Activated CD8-positive, alpha-beta memory T cell treated with anti-CD3 and anti-CD28 coated beads, Interleukin-2, amount 50 U/mL, for 48 hours (primary cell): ENCODE measurements around the gene ANP32B.

Experiments used
- DNase-seq: peaks from one replicate; pipeline ENCODE4 v3.0.0-alpha.2; 2020

Gene ANP32B

GRCh38 chr9:98034593-98035546 is 51.7 kb downstream of the ANP32B start:
- peak; percentile 98 for DNase-seq

GRCh38 chr9:98037357-98037756 is 54.2 kb downstream of the ANP32B start:
- DNase-seq: no peak

- no peak for DNase-seq
Observed at GRCh38 chr9:98038958-98039357, 55.8 kb downstream of the ANP32B start.

GRCh38 chr9:98039607-98040017 is 56.5 kb downstream of the ANP32B start:
- DNase-seq: no peak

GRCh38 chr9:98040212-98040611 is 57.1 kb downstream of the ANP32B start:
- DNase-seq: no peak

- no peak for DNase-seq
Observed at GRCh38 chr9:98043915-98044314, 60.8 kb downstream of the ANP32B start.

GRCh38 chr9:98045234-98046179 is 62.4 kb downstream of the ANP32B start:
- no peak for DNase-seq

GRCh38 chr9:98046180-98046543 is 63.0 kb downstream of the ANP32B start:
- no peak for DNase-seq

GRCh38 chr9:98047002-98047401 is 63.9 kb downstream of the ANP32B start:
- no peak for DNase-seq

- DNase-seq: no peak
Observed at GRCh38 chr9:98049288-98050072, 66.3 kb downstream of the ANP32B start.

- DNase-seq: no peak
Observed at GRCh38 chr9:98050351-98050750, 67.2 kb downstream of the ANP32B start.

GRCh38 chr9:98054376-98054951 is 71.3 kb downstream of the ANP32B start:
- no peak for DNase-seq

GRCh38 chr9:98056269-98057137 is 73.4 kb downstream of the ANP32B start, which contains the start of gene NANS:
TSS of gene NANS (plus strand) at chr9:98056732. CDS start at chr9:98056809, 77 bp downstream.
- peak; percentile 96 for DNase-seq

GRCh38 chr9:98057138-98057799 is 74.1 kb downstream of the ANP32B start:
- DNase-seq: no peak

GRCh38 chr9:98062161-98062560 is 79.0 kb downstream of the ANP32B start:
- DNase-seq: no peak

GRCh38 chr9:98064623-98065392 is 81.7 kb downstream of the ANP32B start:
- no peak for DNase-seq
